HepG2 (cell line): ENCODE measurements around the gene MYO18A. TPM values are rescaled to one million over a fixed set of nuclear protein-coding genes. Genes with fewer than 3 reads are reported as not detected.
A peak's percentile ranks its signal among the peaks of the same experiment; 100 is the strongest.

ENCODE experiments used
- ATAC-seq: fragments of 200-7000 bp; cut with Tn5 transposase; 3 replicates; pipeline ENCODE4 v1.9.1; 2020; ENCODE audit warnings: mild to moderate bottlenecking, moderate library complexity
- BruUV-seq: library from RNA; stranded (reverse); fragments of 400-500 nt; replicated peaks from 2 replicates; lab custom pipeline; 2021; lab: Mats Ljungman, UMichigan
- CTCF ChIA-PET: fragments of 300-600 bp; formaldehyde crosslinking; extraction: SDS; loops from one replicate; lab custom pipeline; 2021; ENCODE audit warnings: low total read pairs, inconsistent platforms, low intra/inter-chr PET ratio; lab: Yijun Ruan, JAX
- POLR2A ChIA-PET: fragments of 350-600 bp; sonication (Branson Sonifier 250); formaldehyde crosslinking; loops from one replicate; lab custom pipeline; 2020; ENCODE audit warnings: antibody characterized with exemption, inconsistent platforms; lab: Yijun Ruan, JAX
- DNase-seq: peaks from one replicate; pipeline ENCODE4 v3.0.0-alpha.2; 2015; ENCODE audit warnings: low spot score
- FAIRE-seq: peaks from 3 replicates; lab custom pipeline; 2011; peaks lifted over from hg19 to GRCh38; lab: Jason Lieb, UNC
- H2AFZ ChIP-seq: one replicate; pipeline ENCODE4 v1.6.1; 2011; ENCODE audit warnings: low read length, inconsistent platforms
- H3K27ac ChIP-seq: fragments of 300-600 bp; 3 replicates; pipeline ENCODE4 v1.8.0; 2011; ENCODE audit warnings: mixed run types, mild to moderate bottlenecking, mixed read lengths, low read length, inconsistent platforms; ENCODE audit not compliant: insufficient read depth; ENCODE audit errors: extremely low read length
- H3K27me3 ChIP-seq, 2 experiments: fragments of 200-600 bp in 1 of 2; 2 replicates in 1 of 2; 3 replicates in 1 of 2; pipeline versions ENCODE4 v1.6.0 to v1.8.0; 2011; ENCODE audit warnings: low read length in 2 of 2, mild to moderate bottlenecking in 2 of 2, moderate library complexity in 2 of 2, inconsistent platforms in 1 of 2; ENCODE audit not compliant: insufficient read depth in 2 of 2, control insufficient read depth in 1 of 2
- H3K36me3 ChIP-seq, 2 experiments: fragments of 200-600 bp in 1 of 2; replicated peaks in 1 of 2; 2 replicates in 1 of 2; 3 replicates in 1 of 2; pipeline versions ENCODE4 v1.5.1 to v1.8.0; 2011; ENCODE audit warnings: low read length in 2 of 2, inconsistent platforms in 1 of 2; ENCODE audit not compliant: insufficient read depth in 2 of 2, control insufficient read depth in 1 of 2
- H3K4me1 ChIP-seq: 2 replicates; pipeline ENCODE4 v1.5.1; 2012; ENCODE audit warnings: low read length, inconsistent platforms; ENCODE audit not compliant: insufficient read depth
- H3K4me2 ChIP-seq: 2 replicates; pipeline ENCODE4 v1.6.0; 2011; ENCODE audit warnings: low read depth, low read length, inconsistent platforms
- H3K4me3 ChIP-seq, 3 experiments: fragments of 200-600 bp in 1 of 3; sonication (generic), shearing (Covaris generic) in 1 of 3; replicated peaks in 1 of 3; 2 replicates each; pipeline ENCODE4 v1.5.1; 2011 to 2016; ENCODE audit warnings: low read length in 3 of 3, inconsistent platforms in 2 of 3, low read depth in 2 of 3, mild to moderate bottlenecking in 2 of 3, control low read depth in 1 of 3, mixed read lengths in 1 of 3; ENCODE audit not compliant: insufficient read depth in 1 of 3
- H3K79me2 ChIP-seq: one replicate; pipeline ENCODE4 v1.6.1; 2011; ENCODE audit warnings: low read length, inconsistent platforms; ENCODE audit not compliant: insufficient read depth
- H3K9ac ChIP-seq: 2 replicates; pipeline ENCODE4 v1.6.0; 2011; ENCODE audit warnings: mild to moderate bottlenecking, low read depth, low read length, inconsistent platforms; ENCODE audit not compliant: insufficient read depth
- H3K9me3 ChIP-seq: 2 replicates; pipeline ENCODE4 v1.5.1; 2012; ENCODE audit warnings: mild to moderate bottlenecking, low read length
- H4K20me1 ChIP-seq: 2 replicates; pipeline ENCODE4 v1.6.0; 2011; ENCODE audit warnings: inconsistent platforms, mild to moderate bottlenecking, low read length, moderate library complexity; ENCODE audit not compliant: insufficient read depth
- CENPX ChIP-seq: sonication (generic); formaldehyde crosslinking; IDR thresholded peaks from 2 replicates; pipeline ENCODE4 v1.9.0; 2021; ENCODE audit warnings: mild to moderate bottlenecking, missing genetic modification reagents, moderate library complexity
- FOSL2 ChIP-seq: sonication (generic); formaldehyde crosslinking; IDR thresholded peaks from 2 replicates; pipeline ENCODE4 v1.4.0; 2020; ENCODE audit warnings: missing genetic modification reagents
- HHEX ChIP-seq: IDR thresholded peaks from 2 replicates; pipeline ENCODE4 v1.6.1; 2016; ENCODE audit warnings: control low read depth
- HOXA3 ChIP-seq: sonication (generic); formaldehyde crosslinking; IDR thresholded peaks from 2 replicates; pipeline ENCODE4 v1.5.0; 2020; ENCODE audit warnings: missing genetic modification reagents
- NAIF1 ChIP-seq: sonication (generic); formaldehyde crosslinking; IDR thresholded peaks from 2 replicates; pipeline ENCODE4 v1.5.0; 2020; ENCODE audit warnings: mild to moderate bottlenecking, missing genetic modification reagents, borderline replicate concordance
- RXRA ChIP-seq: sonication (generic); formaldehyde crosslinking; IDR thresholded peaks from 2 replicates; pipeline ENCODE4 v1.5.1; 2020; ENCODE audit warnings: missing genetic modification reagents
- TCF12 ChIP-seq, 2 experiments: fragments of 450-650 bp in 1 of 2; sonication (generic) in 1 of 2; formaldehyde crosslinking in 1 of 2; IDR thresholded peaks; 2 replicates each; pipeline versions ENCODE4 v1.6.1 to v1.8.0; 2017 to 2022; ENCODE audit warnings: antibody characterized with exemption in 1 of 2, mild to moderate bottlenecking in 1 of 2, missing genetic modification reagents in 1 of 2, moderate library complexity in 1 of 2
- TFAP4 ChIP-seq: sonication (generic); IDR thresholded peaks from 2 replicates; pipeline ENCODE4 v1.6.1; 2016; ENCODE audit warnings: low read depth, borderline replicate concordance
- ZNF562 ChIP-seq: sonication (generic); formaldehyde crosslinking; IDR thresholded peaks from 2 replicates; pipeline ENCODE4 v1.8.0; 2022; ENCODE audit warnings: missing genetic modification reagents, borderline replicate concordance
- ZNF687 ChIP-seq: sonication (generic); formaldehyde crosslinking; IDR thresholded peaks from 2 replicates; pipeline ENCODE4 v1.5.1; 2020; ENCODE audit warnings: mild to moderate bottlenecking, missing genetic modification reagents, moderate library complexity
- ZNF766 ChIP-seq: sonication (generic); formaldehyde crosslinking; IDR thresholded peaks from 2 replicates; pipeline ENCODE4 v1.5.0; 2020; ENCODE audit warnings: missing genetic modification reagents, borderline replicate concordance
- WGBS: methylation state at CpG from one replicate; pipeline ENCODE4 v1.1.6; 2017; ENCODE audit warnings: low lambda C conversion rate; 5-methylcytosine and 5-hydroxymethylcytosine counted together
- in situ Hi-C: cut with HindIII; loops from 2 replicates; pipeline ENCODE4 v1.10.0; 2017; ENCODE audit warnings: low pct_unique_long_range_greater_than_20kb; ENCODE audit not compliant: extremely low pct_ligation_motif_present
- intact Hi-C: fragments of 100-400 bp; cut with micrococcal nuclease; formaldehyde crosslinking; loops from one replicate; pipeline ENCODE4 v1.10.0; 2022; ENCODE audit not compliant: unreplicated experiment
- polyA plus RNA-seq, 8 experiments: library from polyadenylated mRNA; depleted of rRNA in 3 of 8; stranded (reverse) in 7 of 8; unstranded in 1 of 8; fragments of >200 nt; fragmentation: Illumina TruSeq in 4 of 8; extraction: Trizol in 4 of 8; gene quantifications; 2 replicates each; pipeline versions ENCODE4 v1.2.1 to v1.2.3, GENCODE V29; 2011 to 2016; ENCODE audit warnings: low read depth in 4 of 8, missing spikeins in 1 of 8, mixed read lengths in 1 of 8; ENCODE audit not compliant: insufficient read depth in 1 of 8
- total RNA-seq, 5 experiments: library from RNA; depleted of rRNA; stranded (reverse); fragments of >200 nt; fragmentation: Illumina TruSeq; extraction: Trizol; gene quantifications; 2 replicates each; pipeline ENCODE4 v1.2.3, GENCODE V29; 2016; ENCODE audit warnings: low read depth in 1 of 5
- TF ChIP-seq, protein P1 (sequence below): sonication (generic); formaldehyde crosslinking; IDR thresholded peaks from 2 replicates; pipeline ENCODE4 v1.4.0; 2020; ENCODE audit warnings: missing genetic modification reagents

Gene MYO18A
- total and polyA plus RNA-seq, 2 of the 13 experiments (the other 11 are each of a cell fraction or from before 2014, with no cell fraction given), result 16.8 to 24.8 TPM

GRCh38 chr17:29133121-29133713 lies 47.0 kb downstream of the MYO18A start:
- Histone ChIP-seq H3K27ac (no peak overlapping the region), H3K27me3 (no peaks in the 10 kb centered on the region), H3K4me2 (no peak overlapping the region), H3K9me3 (no peaks in the 10 kb centered on the region), H3K4me1 (peaks cover 29% of the 10 kb centered on the region), H3K9ac (no peak overlapping the region), H4K20me1 (peaks cover 28% of the 10 kb centered on the region; the same call in 1 of the 2 replicates), H3K36me3 (peaks cover 8 to 26% of the 10 kb centered on the region in 2 experiments), H3K79me2 (peaks cover 2% of the 10 kb centered on the region), H3K4me3 (no peak overlapping the region), H2AFZ (no peak overlapping the region)
- ChIA-PET POLR2A (no interaction called here), CTCF (no interaction called here)
- BruUV-seq, result no TSS peak
- DNase-seq (no peak), ATAC-seq (peak; percentile 75), FAIRE-seq (no peak)
- WGBS, result 80% methylated on average over 3 of the region's 4 CpGs
- intact Hi-C loops, result no loop called here
- in situ Hi-C loops, result no loop called here
- peak; percentile 55 for TF ChIP-seq FOSL2
- TF ChIP-seq, protein P1, sequence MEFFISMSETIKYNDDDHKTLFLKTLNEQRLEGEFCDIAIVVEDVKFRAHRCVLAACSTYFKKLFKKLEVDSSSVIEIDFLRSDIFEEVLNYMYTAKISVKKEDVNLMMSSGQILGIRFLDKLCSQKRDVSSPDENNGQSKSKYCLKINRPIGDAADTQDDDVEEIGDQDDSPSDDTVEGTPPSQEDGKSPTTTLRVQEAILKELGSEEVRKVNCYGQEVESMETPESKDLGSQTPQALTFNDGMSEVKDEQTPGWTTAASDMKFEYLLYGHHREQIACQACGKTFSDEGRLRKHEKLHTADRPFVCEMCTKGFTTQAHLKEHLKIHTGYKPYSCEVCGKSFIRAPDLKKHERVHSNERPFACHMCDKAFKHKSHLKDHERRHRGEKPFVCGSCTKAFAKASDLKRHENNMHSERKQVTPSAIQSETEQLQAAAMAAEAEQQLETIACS (CRISPR knock-in tag), result no peak
- TF ChIP-seq ZNF687, result peak; percentile 57
- TF ChIP-seq HOXA3, result no peak
- TF ChIP-seq ZNF562 (CRISPR knock-in tag), result no peak
- TF ChIP-seq TFAP4, result peak; percentile 77; the same call in 1 of the 2 replicates
- no peak for TF ChIP-seq NAIF1
- TF ChIP-seq ZNF766 (CRISPR knock-in tag), result no peak
- 0 out of 2 replicates have a peak, but pooled peaks have one; percentile 38 for TF ChIP-seq RXRA (CRISPR knock-in tag)
- no peak for TF ChIP-seq HHEX (CRISPR knock-in tag)
- TF ChIP-seq TCF12 (IDR thresholded peaks at IDR 0.05), result no peak
- TF ChIP-seq TCF12 (CRISPR knock-in tag; IDR thresholded peaks at IDR 0.05), result no peak
- TF ChIP-seq CENPX, result no peak
